Tibial nerve (tissue), 4 donors: ENCODE measurements around the gene HSD17B12. TPM values are rescaled to one million over a fixed set of nuclear protein-coding genes. Genes with fewer than 3 reads are reported as not detected.

Experiments used
- DNase-seq, 2 donors: peaks; one replicate each; pipeline ENCODE4 v3.0.0-alpha.2; 2019; ENCODE audit warnings: low spot score in 2 of 2
- H3K27ac ChIP-seq, 4 donors: fragments of 200-600 bp; sonication (generic) in 3 of 4; one replicate each; pipeline ENCODE4 v1.5.1; 2017 to 2019; ENCODE audit warnings: mild to moderate bottlenecking in 1 of 4
- H3K27me3 ChIP-seq, 2 donors: fragments of 200-600 bp; sonication (generic) in 1 of 2; one replicate each; pipeline versions ENCODE4 v1.5.1 to v1.6.0; 2017 to 2019
- H3K36me3 ChIP-seq, 3 donors: fragments of 200-600 bp; sonication (generic); one replicate each; pipeline ENCODE4 v1.5.1; 2018 to 2019
- H3K4me1 ChIP-seq, 4 donors: fragments of 200-600 bp; sonication (generic) in 3 of 4; one replicate each; pipeline ENCODE4 v1.5.1; 2017 to 2019
- H3K4me3 ChIP-seq, 4 donors: fragments of 200-600 bp; sonication (generic) in 3 of 4; one replicate each; pipeline ENCODE4 v1.5.1; 2017 to 2019; ENCODE audit warnings: mild to moderate bottlenecking in 1 of 4, moderate library complexity in 1 of 4
- H3K9me3 ChIP-seq, 4 donors: fragments of 200-600 bp; sonication (generic) in 3 of 4; one replicate each; pipeline ENCODE4 v1.5.1; 2017 to 2019
- CTCF ChIP-seq, 5 experiments: fragments of 200-600 bp in 3 of 5; fragments of 450-650 bp in 2 of 5; sonication (generic) in 3 of 5; IDR thresholded peaks; one replicate each; pipeline ENCODE4 v1.5.1; 2016 to 2019; ENCODE audit warnings: antibody characterized with exemption in 5 of 5, mild to moderate bottlenecking in 3 of 5, moderate library complexity in 2 of 5
- EP300 ChIP-seq, 2 donors: sonication (generic); formaldehyde crosslinking; IDR thresholded peaks; one replicate each; pipeline ENCODE4 v1.6.1; 2017; ENCODE audit warnings: antibody characterized with exemption in 2 of 2, mild to moderate bottlenecking in 1 of 2
- POLR2A ChIP-seq, 2 donors: fragments of 450-650 bp; IDR thresholded peaks; one replicate each; pipeline ENCODE4 v1.6.1; 2017; ENCODE audit warnings: antibody characterized with exemption in 2 of 2, mild to moderate bottlenecking in 2 of 2, moderate library complexity in 2 of 2
- WGBS, 2 donors: methylation state at CpG; one replicate each; pipeline ENCODE4 v1.1.5; 2018; 5-methylcytosine and 5-hydroxymethylcytosine counted together
- total RNA-seq, 4 donors: library from RNA; depleted of rRNA; stranded (reverse); fragments of >200 nt; gene quantifications; one replicate each; pipeline ENCODE4 v1.1.0, GENCODE V29; 2016

Gene HSD17B12
- total RNA-seq, 4 donors from 2014 or later, result 54.9 to 75.9 (median 62.9) TPM

GRCh38 chr11:43825217-43825816, 144.8 kb downstream of the HSD17B12 start:
- no peaks in the 10 kb centered on the region for H3K9me3 ChIP-seq
- DNase-seq, result peak in 1 of 2 donors; percentile 25
- H3K4me3 ChIP-seq, result no peak overlapping the region
- peak in 3 of 5 experiments; percentile 19 to 36 (median 30) for TF ChIP-seq CTCF (IDR thresholded peaks at IDR 0.05)
- TF ChIP-seq POLR2A (IDR thresholded peaks at IDR 0.05), result no peak
- TF ChIP-seq EP300 (IDR thresholded peaks at IDR 0.05), result no peak
- H3K27me3 ChIP-seq, result no peaks in the 10 kb centered on the region
- WGBS, 2 donors, result 60 to 65% methylated on average over 5 of the region's 5 CpGs
- no peaks in the 10 kb centered on the region for H3K4me1 ChIP-seq
- H3K27ac ChIP-seq, result no peak overlapping the region
- peaks cover 0 to 14% (median 0%) of the 10 kb centered on the region in 3 donors for H3K36me3 ChIP-seq

GRCh38 chr11:43830928-43831440, 150.4 kb downstream of the HSD17B12 start:
- no peak for DNase-seq
- WGBS, 2 donors, result 37 to 49% methylated on average over 5 of the region's 5 CpGs

GRCh38 chr11:43832536-43832935, 152.0 kb downstream of the HSD17B12 start:
- Histone ChIP-seq H3K4me3 (no peak overlapping the region), H3K36me3 (peaks cover 0 to 5% (median 0%) of the 10 kb centered on the region in 3 donors), H3K27me3 (no peaks in the 10 kb centered on the region), H3K27ac (no peak overlapping the region), H3K4me1 (peaks cover 0 to 10% (median 0%) of the 10 kb centered on the region in 4 donors), H3K9me3 (no peaks in the 10 kb centered on the region)
- 96 to 99% methylated on average over 4 of the region's 4 CpGs for WGBS, 2 donors
- TF ChIP-seq CTCF (IDR thresholded peaks at IDR 0.05) (no peak), POLR2A (IDR thresholded peaks at IDR 0.05) (no peak), EP300 (IDR thresholded peaks at IDR 0.05) (no peak)
- DNase-seq, result no peak

More at GRCh38 chr11:43830928-43831440, 150.4 kb downstream of the HSD17B12 start:
- Histone ChIP-seq H3K36me3 (peaks cover 0 to 5% (median 0%) of the 10 kb centered on the region in 3 donors), H3K9me3 (no peaks in the 10 kb centered on the region), H3K27me3 (no peaks in the 10 kb centered on the region), H3K27ac (no peak overlapping the region), H3K4me1 (peaks cover 0 to 10% (median 0%) of the 10 kb centered on the region in 4 donors), H3K4me3 (no peak overlapping the region)
- no peak for TF ChIP-seq CTCF (IDR thresholded peaks at IDR 0.05)
- TF ChIP-seq POLR2A (IDR thresholded peaks at IDR 0.05), result no peak
- no peak for TF ChIP-seq EP300 (IDR thresholded peaks at IDR 0.05)

- peaks cover 0 to 6% (median 0%) of the 10 kb centered on the region in 3 donors for H3K36me3 ChIP-seq
- H3K27me3 ChIP-seq, result no peaks in the 10 kb centered on the region
- TF ChIP-seq EP300 (IDR thresholded peaks at IDR 0.05) (no peak), POLR2A (IDR thresholded peaks at IDR 0.05) (no peak), CTCF (IDR thresholded peaks at IDR 0.05) (no peak)
- peaks cover 0 to 10% (median 0%) of the 10 kb centered on the region in 4 donors for H3K4me1 ChIP-seq
- 38 to 49% methylated on average over 1 of the region's 1 CpG for WGBS, 2 donors
- no peak for DNase-seq
- H3K4me3 ChIP-seq, result no peak overlapping the region
- H3K27ac ChIP-seq, result no peak overlapping the region
- no peaks in the 10 kb centered on the region for H3K9me3 ChIP-seq
Observed at GRCh38 chr11:43833657-43834073, 153.1 kb downstream of the HSD17B12 start.

- no peaks in the 10 kb centered on the region for H3K27me3 ChIP-seq
- peaks cover 0 to 10% (median 0%) of the 10 kb centered on the region in 4 donors for H3K4me1 ChIP-seq
- no peak overlapping the region for H3K27ac ChIP-seq
- H3K36me3 ChIP-seq, result peaks cover 0 to 12% (median 0%) of the 10 kb centered on the region in 3 donors
- H3K4me3 ChIP-seq, result no peak overlapping the region
- no peak for DNase-seq
- no peak for TF ChIP-seq EP300 (IDR thresholded peaks at IDR 0.05)
- no peak for TF ChIP-seq POLR2A (IDR thresholded peaks at IDR 0.05)
- TF ChIP-seq CTCF (IDR thresholded peaks at IDR 0.05), result no peak
- no peaks in the 10 kb centered on the region for H3K9me3 ChIP-seq
- 85 to 89% methylated on average over 2 of the region's 2 CpGs for WGBS, 2 donors
Observed at GRCh38 chr11:43834286-43834685, 153.7 kb downstream of the HSD17B12 start.
